HFF-Myc (cell line): ENCODE results near the gene RNLS.

ENCODE experiments used
- DNase-seq: peaks from one replicate; pipeline ENCODE4 v3.0.0-alpha.2; 2011; ENCODE audit warnings: low read depth; ENCODE audit errors: extremely low read depth
- H3K4me3 ChIP-seq: replicated peaks from 2 replicates; pipeline ENCODE4 v1.5.1; 2011; ENCODE audit warnings: low read depth, mild to moderate bottlenecking, control low read depth, low read length
- TF ChIP-seq, protein P1 (sequence below): IDR thresholded peaks from 2 replicates; pipeline ENCODE4 v1.5.1; 2012; ENCODE audit warnings: mild to moderate bottlenecking, low read depth, low read length, control low read depth; ENCODE audit errors: missing control alignments

RNLS gene

DNA sequence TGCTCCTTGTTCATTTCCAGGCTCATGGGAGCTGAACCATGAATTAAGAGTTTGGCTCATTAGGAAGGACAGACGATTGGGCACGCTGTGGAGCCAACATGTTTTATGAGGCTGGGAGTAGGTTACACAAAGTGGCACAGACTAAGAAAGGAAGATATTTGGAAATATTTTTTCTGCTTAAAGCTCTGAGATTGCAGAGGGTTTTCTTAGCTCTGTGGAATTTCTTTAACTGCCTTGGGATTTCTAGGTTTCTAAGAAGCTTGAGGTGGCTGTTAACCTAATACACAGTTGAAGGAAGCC is 344.6 kb downstream of the RNLS start:
- H3K4me3 ChIP-seq, result no peak overlapping the region
- TF ChIP-seq, protein P1, sequence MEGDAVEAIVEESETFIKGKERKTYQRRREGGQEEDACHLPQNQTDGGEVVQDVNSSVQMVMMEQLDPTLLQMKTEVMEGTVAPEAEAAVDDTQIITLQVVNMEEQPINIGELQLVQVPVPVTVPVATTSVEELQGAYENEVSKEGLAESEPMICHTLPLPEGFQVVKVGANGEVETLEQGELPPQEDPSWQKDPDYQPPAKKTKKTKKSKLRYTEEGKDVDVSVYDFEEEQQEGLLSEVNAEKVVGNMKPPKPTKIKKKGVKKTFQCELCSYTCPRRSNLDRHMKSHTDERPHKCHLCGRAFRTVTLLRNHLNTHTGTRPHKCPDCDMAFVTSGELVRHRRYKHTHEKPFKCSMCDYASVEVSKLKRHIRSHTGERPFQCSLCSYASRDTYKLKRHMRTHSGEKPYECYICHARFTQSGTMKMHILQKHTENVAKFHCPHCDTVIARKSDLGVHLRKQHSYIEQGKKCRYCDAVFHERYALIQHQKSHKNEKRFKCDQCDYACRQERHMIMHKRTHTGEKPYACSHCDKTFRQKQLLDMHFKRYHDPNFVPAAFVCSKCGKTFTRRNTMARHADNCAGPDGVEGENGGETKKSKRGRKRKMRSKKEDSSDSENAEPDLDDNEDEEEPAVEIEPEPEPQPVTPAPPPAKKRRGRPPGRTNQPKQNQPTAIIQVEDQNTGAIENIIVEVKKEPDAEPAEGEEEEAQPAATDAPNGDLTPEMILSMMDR, result no peak
- no peak for DNase-seq

DNA sequence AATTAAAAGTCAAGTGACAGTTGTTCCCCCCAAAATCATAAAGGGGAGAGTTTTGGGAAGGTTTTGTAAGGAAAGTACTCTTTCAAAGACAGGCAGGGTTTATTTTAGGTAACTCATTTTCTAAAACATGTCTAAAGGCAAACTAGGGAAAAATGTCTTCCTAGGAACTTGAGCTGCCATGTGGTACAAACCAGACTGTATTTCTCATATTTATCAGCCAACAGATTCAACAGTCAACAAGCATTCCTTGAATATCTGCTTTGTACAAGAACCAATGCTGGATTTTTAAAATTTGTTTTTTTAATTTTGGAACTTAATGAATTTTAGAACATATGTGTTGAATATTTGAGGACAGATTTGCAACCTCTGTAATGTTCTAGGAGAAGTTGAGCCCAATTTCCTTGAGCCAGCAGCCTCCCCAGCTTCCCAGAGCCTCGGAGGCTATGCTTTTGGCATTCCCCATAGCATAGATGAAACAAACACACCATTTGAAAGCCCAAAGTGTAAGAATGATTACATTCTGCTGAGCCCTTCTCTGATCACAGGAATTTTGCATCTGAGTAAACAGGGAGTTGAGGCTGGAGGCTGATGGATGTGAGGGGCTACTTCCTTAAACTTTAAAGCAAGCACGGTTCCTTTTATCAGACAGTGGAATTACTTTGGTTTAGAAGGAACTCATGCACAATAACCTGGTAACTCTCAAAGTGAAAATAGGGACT is 345.1 kb downstream of the RNLS start:
- no peak for DNase-seq
- TF ChIP-seq, protein P1, result no peak
- H3K4me3 ChIP-seq, result no peak overlapping the region

DNA sequence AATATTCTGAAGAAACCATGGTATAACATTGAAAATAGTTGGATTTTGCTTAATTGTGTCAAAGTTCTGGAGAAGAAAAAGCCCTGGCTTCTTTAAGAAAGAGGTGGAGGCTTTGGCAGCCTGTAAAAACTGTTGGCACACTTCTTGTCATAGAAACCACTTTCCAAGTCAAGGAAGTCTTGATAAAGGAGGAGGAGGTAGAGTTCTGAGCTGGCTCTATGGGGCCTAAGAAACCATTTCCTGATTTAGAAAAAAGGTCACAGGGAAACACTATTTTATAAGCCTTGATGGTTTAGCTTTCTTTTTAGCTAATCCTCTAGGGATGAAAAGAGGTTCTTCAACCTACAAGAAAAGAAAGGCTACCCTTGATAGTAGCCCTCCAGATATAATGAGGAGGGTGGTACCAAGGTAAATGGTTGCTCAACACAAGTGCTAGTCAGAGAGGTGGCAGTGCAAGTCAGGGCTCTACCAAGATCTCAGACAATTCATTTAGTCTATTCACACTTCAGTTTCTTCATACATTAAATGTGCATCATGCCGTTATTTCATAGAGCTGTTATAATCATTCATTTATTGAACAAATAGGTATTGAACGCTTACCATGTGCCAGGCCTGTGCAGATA is 346.9 kb downstream of the RNLS start:
- TF ChIP-seq, protein P1, result no peak
- no peak for DNase-seq
- H3K4me3 ChIP-seq, result no peak overlapping the region

DNA sequence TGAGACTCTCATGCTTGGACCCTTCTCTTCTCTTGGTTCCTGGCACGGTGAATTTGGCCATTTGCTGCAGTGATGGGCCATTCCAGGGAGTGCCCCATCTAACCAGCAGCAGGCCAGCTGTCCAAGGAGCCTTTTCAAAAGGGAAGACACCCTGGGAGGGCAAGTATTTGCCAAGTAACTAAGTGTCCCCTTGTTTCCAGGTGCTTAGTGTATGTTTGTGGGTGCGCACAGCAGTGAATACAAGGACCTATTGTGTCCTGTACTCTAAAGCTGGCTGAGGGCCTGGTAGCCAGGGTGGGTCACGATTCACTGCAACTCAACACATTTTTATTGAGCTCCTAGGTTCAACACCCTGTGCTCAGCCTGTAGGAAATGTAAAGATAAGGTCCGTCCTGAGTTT is 348.8 kb downstream of the RNLS start:
- H3K4me3 ChIP-seq, result no peak overlapping the region
- DNase-seq, result no peak
- TF ChIP-seq, protein P1, result no peak

DNA sequence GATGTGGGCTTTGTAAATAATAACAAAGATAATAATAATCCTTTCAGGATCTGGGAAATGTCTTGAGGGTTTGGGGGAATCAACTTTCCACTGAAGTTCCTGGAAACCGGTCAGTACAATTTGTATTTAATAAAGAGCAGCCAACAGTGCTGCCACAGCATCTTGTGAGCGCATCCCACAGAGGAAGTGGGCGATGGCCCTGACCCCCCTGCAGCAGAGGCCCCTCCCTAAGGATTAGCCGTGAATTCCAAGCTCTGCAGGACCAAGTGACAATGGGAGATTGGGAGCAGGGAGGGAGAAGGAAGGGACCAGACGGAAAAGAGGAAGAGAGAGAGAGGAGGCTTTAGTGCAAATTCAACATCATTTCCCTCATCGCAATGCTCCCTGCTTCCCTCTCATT is 349.2 kb downstream of the RNLS start:
- no peak overlapping the region for H3K4me3 ChIP-seq
- no peak for DNase-seq
- TF ChIP-seq, protein P1, result no peak

DNA sequence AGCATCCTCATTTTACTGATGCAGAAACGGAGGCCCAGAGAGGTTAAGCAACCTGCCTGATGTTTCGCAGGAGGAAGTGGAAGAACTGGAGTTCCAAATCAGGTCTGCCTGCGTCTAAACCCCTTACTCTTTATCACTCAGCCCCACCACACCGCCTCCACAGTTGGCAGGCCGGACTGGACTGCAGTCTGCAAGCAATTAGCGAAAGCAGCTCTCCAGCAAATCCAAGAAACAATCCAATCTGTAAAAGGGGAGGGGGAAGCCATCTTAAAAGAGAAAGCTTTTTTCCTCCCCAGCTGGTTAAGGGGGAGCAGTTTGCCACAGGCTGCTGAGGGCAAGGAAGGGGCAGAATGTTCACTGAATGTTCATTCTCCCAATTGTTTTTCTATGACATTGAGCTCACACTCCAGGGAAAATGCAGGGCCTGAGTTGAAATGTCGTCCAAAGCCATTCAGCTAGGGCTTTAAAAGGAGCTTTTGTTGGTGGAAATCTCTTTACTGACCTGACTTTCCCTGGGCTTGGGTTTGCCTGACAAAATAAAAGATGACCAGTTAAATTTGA is 350.1 kb downstream of the RNLS start:
- no peak for DNase-seq
- no peak overlapping the region for H3K4me3 ChIP-seq
- TF ChIP-seq, protein P1, result no peak
